OCI-LY3 (cell line): ENCODE results near the gene FRYL.

ENCODE experiments used
- CTCF ChIP-seq: fragments of 200-600, 300-600 bp; sonication (generic); IDR thresholded peaks from 2 replicates; pipeline ENCODE4 v1.5.1; 2014; ENCODE audit warnings: antibody characterized with exemption, low read length, low read depth
- EZH2phosphoT487 ChIP-seq: fragments of 200-600 bp; shearing (Covaris generic); IDR thresholded peaks from 2 replicates; pipeline ENCODE4 v1.6.1; 2018; ENCODE audit warnings: antibody characterized with exemption, mixed run types, low read depth

- TF ChIP-seq CTCF (no peak), EZH2phosphoT487 (no peak)
These were observed 5.0 kb downstream of the FRYL start for GRCh38 chr4:48774760-48775710.
